ENCODE results near the gene NOP10. TPM values are rescaled to one million over a fixed set of nuclear protein-coding genes. Genes with fewer than 3 reads are reported as not detected.

NOP10 gene
- total RNA-seq, 1 donor from 2014 or later: 116 TPM

GRCh38 chr15:34325368-34325767 lies 17.6 kb downstream of the NOP10 start:
- POLR2A ChIA-PET: interaction anchor here (6.8 kb wide), 1 partner anchor 11 kb away, joined by 113 read pairs; the partner anchor contains the start of gene SLC12A6
- peak overlapping the region; percentile 16 for H3K4me3 Mint-ChIP-seq

GRCh38 chr15:34324933-34325332 lies 18.0 kb downstream of the NOP10 start:
- no peak for TF ChIP-seq CTCF (IDR thresholded peaks at IDR 0.05)
- H3K27me3 Mint-ChIP-seq: no peaks in the 10 kb centered on the region
- ChIA-PET POLR2A (interaction anchor here (6.8 kb wide), 1 partner anchor 11 kb away, joined by 113 read pairs; the partner anchor contains the start of gene SLC12A6), CTCF (interaction anchor here (0.9 to 2.0 kb wide), 3 partner anchors 12 to 259 kb away, joined by 3 to 6 read pairs (median 3); partner anchors contain the start of genes GOLGA8B, NOP10, NUTM1 and SLC12A6)
- H3K4me1 Mint-ChIP-seq: peaks cover 80% of the 10 kb centered on the region
- DNase-seq (no peak), ATAC-seq (ENCODE audit: low read depth) (no peak)
- no peaks in the 10 kb centered on the region for H3K9me3 Mint-ChIP-seq
- intact Hi-C loops (cut with micrococcal nuclease): no loop called here
- H3K36me3 Mint-ChIP-seq (ENCODE audit: low read depth): peaks cover 6% of the 10 kb centered on the region
- H3K27ac Mint-ChIP-seq: peak overlapping the region; percentile 83
- H3K4me3 Mint-ChIP-seq: peak overlapping the region; percentile 8

More at GRCh38 chr15:34325368-34325767, 17.6 kb downstream of the NOP10 start:
- Mint-ChIP-seq H3K27me3 (no peaks in the 10 kb centered on the region), H3K9me3 (no peaks in the 10 kb centered on the region), H3K36me3 (ENCODE audit: low read depth) (peaks cover 8% of the 10 kb centered on the region), H3K4me1 (peaks cover 80% of the 10 kb centered on the region), H3K27ac (peak overlapping the region; percentile 83)
- CTCF ChIA-PET: interaction anchor here (0.8 to 2.0 kb wide), 4 partner anchors 11 to 258 kb away, joined by 3 to 6 read pairs (median 3); partner anchors contain the start of genes GOLGA8B, NOP10, NUTM1 and SLC12A6
- intact Hi-C loops (cut with micrococcal nuclease): no loop called here
- DNase-seq (no peak), ATAC-seq (ENCODE audit: low read depth) (no peak)
- TF ChIP-seq CTCF (IDR thresholded peaks at IDR 0.05): no peak

GRCh38 chr15:34323217-34323616 lies 19.7 kb downstream of the NOP10 start:
- TF ChIP-seq CTCF (IDR thresholded peaks at IDR 0.05): no peak
- CTCF ChIA-PET: no interaction called here
- POLR2A ChIA-PET: no interaction called here
- Mint-ChIP-seq H3K27ac (peak overlapping the region; percentile 41), H3K4me3 (no peak overlapping the region), H3K27me3 (no peaks in the 10 kb centered on the region), H3K4me1 (peaks cover 80% of the 10 kb centered on the region), H3K9me3 (no peaks in the 10 kb centered on the region), H3K36me3 (ENCODE audit: low read depth) (peaks cover 10% of the 10 kb centered on the region)
- intact Hi-C loops (cut with micrococcal nuclease): no loop called here
- DNase-seq (no peak), ATAC-seq (ENCODE audit: low read depth) (no peak)

- no peak for TF ChIP-seq CTCF (IDR thresholded peaks at IDR 0.05)
- no peak for DNase-seq
- Mint-ChIP-seq H3K4me3 (peak overlapping the region; percentile 94), H3K27me3 (no peaks in the 10 kb centered on the region), H3K27ac (peak overlapping the region; percentile 91), H3K4me1 (peaks cover 74% of the 10 kb centered on the region), H3K36me3 (ENCODE audit: low read depth) (peaks cover 30% of the 10 kb centered on the region), H3K9me3 (no peaks in the 10 kb centered on the region)
- ATAC-seq (ENCODE audit: low read depth): peak; percentile 83
- CTCF ChIA-PET: interaction anchor here (1.1 to 1.9 kb wide), 3 partner anchors 11 to 49 kb away, joined by 3 to 6 read pairs (median 3); partner anchors contain the start of gene LPCAT4
- POLR2A ChIA-PET: interaction anchor here (0.6 to 3.9 kb wide), 10 partner anchors 10 to 314 kb away, joined by 3 to 31 read pairs (median 6); partner anchors contain the start of genes EMC7, LPCAT4, NOP10 and NUTM1
- intact Hi-C loops (cut with micrococcal nuclease): loop anchor here (1.0 to 5.0 kb wide), 3 partner anchors 11 to 36 kb away; partner anchors contain the start of gene SLC12A6
Observed at GRCh38 chr15:34318277-34319079, 24.5 kb downstream of the NOP10 start.
